ENCODE measurements around the gene EFS. TPM values are rescaled to one million over a fixed set of nuclear protein-coding genes. Genes with fewer than 3 reads are reported as not detected.
"Not testable (repeated sequence)": the region's sequence is repeated elsewhere in the genome, so short reads cannot be mapped to it uniquely, and the experiment has no call there.

The EFS gene
- total RNA-seq, 1 experiment from 2014 or later, result not detected

DNA sequence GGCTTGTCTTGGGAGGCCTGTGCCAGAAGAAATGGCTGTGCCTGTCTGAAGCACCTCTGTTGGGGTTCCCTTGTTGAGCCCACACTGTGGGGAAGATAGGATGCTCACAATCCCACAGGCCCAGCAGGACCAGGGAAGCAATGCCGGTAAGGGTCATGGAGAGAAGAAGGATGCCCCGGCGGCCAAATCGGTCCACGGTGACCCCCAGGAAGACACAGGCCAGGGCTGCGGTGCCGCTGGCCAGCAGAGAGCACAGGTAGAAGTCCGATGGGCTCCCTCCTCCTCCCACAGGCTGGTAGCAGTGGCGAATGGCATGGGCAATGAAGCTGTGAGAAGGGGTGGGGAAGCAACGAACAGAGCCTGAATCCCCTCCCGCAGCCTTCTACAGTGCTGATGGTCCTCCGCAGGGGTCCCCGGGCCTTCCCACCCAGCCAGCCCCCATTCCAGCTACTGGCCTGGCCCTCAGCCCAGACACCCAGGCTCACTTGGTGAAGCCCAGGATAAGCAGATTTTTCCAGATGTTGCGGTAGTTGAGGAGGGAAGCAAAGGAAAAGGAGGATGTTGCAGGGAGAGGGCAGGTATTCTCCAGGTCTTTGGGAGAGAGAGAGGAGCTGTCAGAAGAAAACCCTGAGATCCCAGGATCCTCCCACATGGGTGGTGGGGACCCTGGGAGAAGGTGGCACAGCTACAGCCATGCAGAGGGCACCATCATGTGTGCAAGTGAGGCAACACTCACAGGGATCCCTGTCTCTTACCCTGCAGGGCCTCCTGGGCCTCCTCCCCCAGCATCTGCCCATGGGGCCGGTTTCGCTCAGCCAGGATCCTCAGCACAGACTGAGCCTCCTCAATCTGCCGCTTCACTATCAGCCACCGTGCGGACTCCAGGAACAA lies 17.3 kb downstream of the EFS start:
- DNase-seq (ENCODE audit: low spot score), result no peak
- in situ Hi-C loops (cut with HindIII; ENCODE audit: low sequenced_read_pairs), result no loop called here

DNA sequence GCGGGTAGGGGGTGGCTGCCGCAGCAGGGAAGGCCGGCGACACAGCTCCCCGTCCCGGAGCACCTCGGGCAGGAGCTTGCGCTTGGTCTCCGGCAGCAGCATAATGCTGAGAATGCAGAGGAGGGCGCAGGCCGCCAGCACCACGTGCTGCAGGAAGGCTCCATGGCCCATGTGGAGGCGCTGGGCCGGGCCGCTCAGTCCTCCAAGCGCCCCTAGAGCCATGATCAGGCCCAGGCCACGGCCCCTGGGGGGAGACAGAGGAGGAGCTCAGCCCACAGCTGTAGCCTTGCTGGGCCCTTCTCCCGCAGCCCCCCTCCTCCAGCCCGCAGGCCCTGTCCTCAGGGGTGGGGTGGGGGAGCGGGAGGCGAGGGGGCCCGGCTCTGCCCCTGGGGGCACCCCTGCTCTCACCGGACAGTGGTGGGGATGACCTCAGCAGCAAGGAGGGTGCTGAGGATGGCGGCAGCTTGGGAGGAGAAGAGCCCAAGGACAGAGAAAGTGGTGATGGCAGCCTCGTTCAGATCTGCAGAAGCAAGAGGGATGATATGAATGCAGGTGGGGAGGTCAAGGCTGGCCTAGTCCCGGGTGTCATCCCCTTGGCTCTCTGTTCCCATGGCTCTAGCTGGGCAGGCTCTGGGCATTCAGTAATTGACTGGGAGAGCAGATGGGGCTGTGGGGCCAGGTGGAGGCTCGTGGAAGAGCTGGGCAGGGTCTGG lies 18.1 kb downstream of the EFS start:
- DNase-seq (ENCODE audit: low spot score), result no peak
- in situ Hi-C loops (cut with HindIII; ENCODE audit: low sequenced_read_pairs), result no loop called here

DNA sequence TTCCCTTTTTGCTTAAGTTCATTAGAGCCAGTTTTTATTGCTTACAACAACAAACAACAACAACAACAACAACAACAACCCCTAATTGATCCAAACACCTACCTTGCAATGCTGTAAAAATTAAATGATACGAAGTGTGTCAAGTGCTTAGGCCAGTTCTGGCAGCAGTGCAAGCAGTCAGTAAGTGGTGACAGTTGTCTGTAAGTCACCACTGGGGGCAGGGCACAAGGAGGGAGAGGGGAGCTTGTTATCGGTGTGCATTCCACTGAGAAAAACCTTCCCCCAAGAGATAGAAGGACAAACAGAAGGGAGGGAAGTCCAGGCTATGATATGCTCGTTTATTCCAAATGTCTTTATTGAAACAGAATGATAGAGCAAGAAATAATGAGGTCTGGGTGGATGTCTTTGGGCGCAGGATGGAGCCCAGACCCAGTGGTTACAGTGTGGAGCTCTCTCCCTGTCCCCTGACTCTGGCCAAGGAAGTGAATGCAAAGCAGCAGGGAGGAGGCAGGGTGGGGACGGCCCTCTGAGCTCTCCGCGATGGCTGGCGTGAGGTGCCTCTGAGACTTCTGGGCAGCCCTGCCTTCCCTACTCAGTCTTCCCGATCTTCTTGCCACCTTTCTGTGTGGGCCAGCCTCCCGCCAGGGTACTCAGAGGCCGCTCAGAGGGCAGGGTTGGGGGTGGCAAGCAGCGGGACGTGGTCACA lies 18.8 kb downstream of the EFS start:
- in situ Hi-C loops (cut with HindIII; ENCODE audit: low sequenced_read_pairs), result no loop called here
- no peak for DNase-seq (ENCODE audit: low spot score)

DNA sequence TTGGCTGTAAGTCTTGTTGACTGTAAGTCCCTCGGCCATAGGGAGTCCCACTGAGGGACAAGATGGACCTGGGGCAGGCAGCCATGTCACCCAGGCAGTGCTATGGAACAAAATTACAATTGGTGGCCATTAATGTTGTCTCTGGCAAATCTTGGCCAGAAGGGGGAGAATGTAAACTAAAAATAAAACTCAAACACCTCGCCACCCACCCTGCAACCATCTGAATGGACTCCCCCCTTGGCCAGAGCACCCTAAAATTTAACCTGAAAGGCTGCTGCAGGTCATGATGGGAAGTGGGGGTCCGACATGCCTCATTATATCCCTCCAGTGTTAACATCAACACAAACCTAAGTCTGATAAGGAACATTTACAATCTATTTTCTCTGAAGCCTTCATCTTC lies 20.5 kb downstream of the EFS start:
- in situ Hi-C loops (cut with HindIII; ENCODE audit: low sequenced_read_pairs), result no loop called here

DNA sequence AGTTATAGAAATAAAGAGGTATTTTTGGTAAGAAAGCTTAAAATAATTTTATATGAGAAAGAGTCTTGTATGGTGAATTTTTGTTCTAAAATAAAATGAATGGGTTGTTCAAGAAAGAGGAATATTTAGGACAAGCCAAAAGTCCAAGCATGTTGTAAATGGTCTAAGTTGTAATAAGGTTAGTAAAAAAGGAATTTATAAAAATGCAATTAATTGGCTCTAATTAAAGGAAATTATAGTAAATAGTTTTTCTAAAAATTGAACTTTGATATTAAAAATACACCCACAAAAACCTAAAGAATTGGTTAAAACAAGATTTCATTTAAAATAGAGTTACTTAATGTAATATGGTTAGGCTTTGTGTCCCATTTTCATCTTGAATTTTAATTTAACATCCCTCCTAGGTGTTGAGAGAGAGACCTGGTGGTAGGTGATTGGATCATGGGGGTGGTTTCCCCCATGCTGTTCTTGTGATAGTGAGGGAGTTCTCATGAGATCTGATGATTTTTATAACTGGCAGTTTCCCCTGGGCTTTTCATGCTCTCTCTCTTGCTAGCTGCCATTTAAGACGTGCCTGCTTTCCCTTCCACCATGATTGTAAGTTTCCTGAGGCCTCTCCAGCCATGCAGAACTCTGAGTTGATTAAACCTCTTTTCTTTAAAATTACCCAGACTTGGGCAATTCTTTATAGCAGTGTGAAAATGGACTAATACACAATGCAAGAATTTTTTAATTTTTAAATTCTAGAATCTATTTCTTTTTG lies 25.3 kb downstream of the EFS start:
- no peak for DNase-seq (ENCODE audit: low spot score)

More for the DNA sequence above, 20.5 kb downstream of the EFS start:
- DNase-seq (ENCODE audit: low spot score), result no peak

DNA sequence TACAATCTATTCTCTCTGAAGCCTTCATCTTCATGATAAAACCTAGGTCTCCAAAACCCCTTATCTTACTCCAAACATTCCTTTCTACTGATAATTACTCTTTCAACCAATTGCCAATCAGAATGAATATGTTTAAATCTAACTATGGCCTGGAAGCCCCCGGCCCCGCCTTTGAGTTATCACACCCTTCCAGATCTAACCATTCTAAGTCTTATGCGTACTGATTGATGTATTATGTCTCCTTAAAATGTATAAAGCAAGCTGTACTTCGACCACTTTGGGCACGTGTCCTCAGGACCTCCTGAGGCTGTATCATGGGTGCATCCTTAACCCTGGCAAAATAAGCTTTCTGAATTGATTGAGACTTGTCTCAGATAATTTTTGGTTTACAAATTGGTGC lies 29.3 kb downstream of the EFS start:
- in situ Hi-C loops (cut with HindIII; ENCODE audit: low sequenced_read_pairs), result no loop called here
- DNase-seq (ENCODE audit: low spot score), result no peak

More for the DNA sequence above, 25.3 kb downstream of the EFS start:
- in situ Hi-C loops (cut with HindIII; ENCODE audit: low sequenced_read_pairs), result no loop called here

DNA sequence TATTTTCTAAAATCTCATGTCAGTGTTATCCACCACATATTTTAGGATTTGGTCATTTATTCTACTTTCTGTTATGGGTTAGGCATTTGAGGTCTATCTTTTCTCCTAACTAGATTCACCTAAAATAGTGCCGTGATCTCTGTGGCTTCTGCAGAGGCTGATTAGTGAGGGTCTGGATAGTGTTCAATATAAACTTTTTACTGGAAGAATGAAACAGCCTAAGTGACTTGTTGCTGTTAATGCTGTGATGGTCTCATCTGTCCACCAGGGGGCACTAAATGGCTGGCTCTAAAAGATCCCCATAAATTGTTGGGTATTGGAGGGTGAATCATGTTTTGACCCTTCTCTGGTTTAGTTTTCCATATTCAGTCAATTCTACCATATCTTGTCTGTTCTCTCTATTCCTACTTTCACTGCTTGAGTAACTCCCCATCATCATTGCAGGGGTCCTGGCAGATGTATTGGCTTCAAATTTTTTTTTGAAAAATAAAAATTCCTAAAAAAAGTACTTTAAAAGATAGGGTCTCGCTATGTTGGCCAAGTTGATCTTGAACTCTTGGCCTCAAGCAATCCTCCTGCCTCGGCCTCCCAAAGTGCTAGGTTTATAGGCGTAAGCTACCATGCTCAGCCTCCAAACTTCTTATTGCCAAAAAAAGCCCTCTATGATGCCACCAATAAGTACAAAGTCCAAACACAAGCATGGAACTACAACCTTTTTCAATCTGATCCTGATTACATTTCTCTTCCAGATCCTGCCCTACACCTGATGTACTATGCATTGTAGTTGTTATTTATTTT lies 36.8 kb downstream of the EFS start:
- in situ Hi-C loops (cut with HindIII; ENCODE audit: low sequenced_read_pairs), result no loop called here
- DNase-seq (ENCODE audit: low spot score), result peak; percentile 86

DNA sequence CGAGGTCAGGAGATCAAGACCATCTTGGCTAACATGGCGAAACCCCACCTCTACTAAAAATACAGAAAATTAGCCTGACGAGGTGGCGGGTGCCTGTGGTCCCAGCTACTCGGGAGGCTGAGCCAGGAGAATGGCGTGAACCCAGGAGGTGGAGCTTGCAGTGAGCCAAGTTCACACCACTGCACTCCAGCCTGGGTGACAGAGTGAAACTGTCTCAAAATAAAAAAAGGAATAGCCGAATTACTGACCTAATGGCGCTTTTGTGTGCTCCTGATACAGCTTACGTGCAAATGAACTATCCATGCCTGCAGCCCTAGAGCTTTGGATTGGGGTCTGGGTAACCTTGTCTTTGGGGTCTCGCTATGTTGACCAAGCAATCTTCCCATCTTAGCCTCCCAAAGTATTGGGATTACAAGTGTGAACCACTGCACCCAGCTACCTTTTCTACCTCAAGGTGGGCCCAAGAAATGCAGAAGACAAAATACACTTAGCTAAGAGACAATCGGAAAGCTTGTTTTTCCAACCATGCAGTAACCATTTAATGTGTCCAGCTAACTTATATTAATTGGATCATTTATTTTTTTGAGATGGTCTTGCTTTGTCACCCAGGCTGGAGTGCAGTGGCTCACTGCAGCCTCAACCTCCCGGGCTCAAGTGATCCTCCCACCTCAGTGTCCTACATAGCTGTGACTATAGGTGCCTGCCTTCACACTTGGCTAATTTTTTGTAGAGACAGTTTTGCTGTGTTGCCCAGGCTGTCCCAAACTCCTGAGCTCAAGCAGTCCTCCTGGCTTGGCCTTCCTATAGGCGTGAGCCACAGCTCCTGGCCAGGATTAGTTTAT lies 38.3 kb downstream of the EFS start:
- DNase-seq (ENCODE audit: low spot score), result no peak
- in situ Hi-C loops (cut with HindIII; ENCODE audit: low sequenced_read_pairs), result no loop called here

DNA sequence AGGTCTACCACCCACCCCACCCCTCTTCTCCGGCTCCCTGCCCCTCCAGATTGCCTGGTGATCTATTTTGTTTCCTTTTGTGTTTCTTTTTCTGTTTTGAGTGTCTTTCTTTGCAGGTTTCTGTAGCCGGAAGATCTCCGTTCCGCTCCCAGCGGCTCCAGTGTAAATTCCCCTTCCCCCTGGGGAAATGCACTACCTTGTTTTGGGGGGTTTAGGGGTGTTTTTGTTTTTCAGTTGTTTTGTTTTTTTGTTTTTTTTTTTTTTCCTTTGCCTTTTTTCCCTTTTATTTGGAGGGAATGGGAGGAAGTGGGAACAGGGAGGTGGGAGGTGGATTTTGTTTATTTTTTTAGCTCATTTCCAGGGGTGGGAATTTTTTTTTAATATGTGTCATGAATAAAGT lies 39.2 kb downstream of the EFS start:
- in situ Hi-C loops (cut with HindIII; ENCODE audit: low sequenced_read_pairs), result not testable (repeated sequence)

DNA sequence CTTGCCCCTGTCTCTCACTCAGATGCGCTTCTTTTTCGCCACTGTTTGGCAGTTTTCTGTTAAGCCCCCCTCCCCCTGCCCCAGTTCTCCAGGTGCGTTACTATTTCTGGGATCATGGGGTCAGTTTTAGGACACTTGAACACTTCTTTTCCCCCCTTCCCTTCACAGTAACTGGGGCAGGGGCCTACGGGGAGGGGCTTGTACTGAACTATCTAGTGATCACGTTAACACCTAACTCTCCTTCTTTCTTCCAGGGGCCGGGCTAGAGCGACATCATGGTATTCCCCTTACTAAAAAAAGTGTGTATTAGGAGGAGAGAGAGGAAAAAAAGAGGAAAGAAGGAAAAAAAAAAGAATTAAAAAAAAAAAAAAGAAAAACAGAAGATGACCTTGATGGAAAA lies 40.0 kb downstream of the EFS start:
- in situ Hi-C loops (cut with HindIII; ENCODE audit: low sequenced_read_pairs), result no loop called here
- no peak for DNase-seq (ENCODE audit: low spot score)

More for the DNA sequence above, 39.2 kb downstream of the EFS start:
- DNase-seq (ENCODE audit: low spot score), result not testable (repeated sequence)

DNA sequence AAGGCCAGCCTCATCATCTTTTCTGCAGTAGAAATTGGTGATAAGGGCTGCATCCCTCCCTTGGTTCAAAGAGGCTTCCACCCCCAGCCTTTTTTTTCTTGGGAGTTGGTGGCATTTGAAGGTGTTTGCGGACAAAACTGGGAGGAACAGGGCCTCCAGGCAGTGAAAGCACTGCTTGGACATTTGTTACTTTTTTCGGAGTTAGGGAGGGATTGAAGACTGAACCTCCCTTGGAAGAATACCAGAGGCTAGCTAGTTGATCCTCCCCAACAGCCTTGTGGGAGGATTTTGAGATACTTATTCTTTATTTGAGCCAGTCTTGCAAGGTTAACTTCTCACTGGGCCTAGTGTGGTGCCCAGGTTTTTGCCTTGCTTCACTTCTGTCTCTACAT lies 40.5 kb downstream of the EFS start:
- in situ Hi-C loops (cut with HindIII; ENCODE audit: low sequenced_read_pairs), result no loop called here
- DNase-seq (ENCODE audit: low spot score), result no peak

DNA sequence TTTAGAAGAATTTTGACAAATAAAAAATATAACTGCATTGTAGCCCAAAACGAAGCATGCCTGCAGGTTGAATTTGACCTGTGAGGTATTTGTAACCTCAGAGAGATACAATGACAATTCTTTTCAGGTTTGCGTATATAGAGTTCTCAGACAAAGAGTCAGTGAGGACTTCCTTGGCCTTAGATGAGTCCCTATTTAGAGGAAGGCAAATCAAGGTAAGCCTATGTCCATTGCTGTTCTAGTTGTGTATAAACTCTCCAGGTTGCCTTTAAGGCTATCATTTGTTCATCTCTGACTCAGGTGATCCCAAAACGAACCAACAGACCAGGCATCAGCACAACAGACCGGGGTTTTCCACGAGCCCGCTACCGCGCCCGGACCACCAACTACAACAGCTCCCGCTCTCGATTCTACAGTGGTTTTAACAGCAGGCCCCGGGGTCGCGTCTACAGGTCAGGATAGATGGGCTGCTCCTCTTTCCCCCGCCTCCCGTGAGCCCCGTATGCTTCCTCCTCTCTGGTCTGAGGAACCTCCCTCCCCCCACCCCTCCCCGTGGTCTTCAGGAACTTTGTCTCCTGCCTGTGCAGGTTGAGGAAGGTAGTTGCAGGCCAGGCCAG lies 41.0 kb downstream of the EFS start:
- in situ Hi-C loops (cut with HindIII; ENCODE audit: low sequenced_read_pairs), result no loop called here
- DNase-seq (ENCODE audit: low spot score), result no peak

DNA sequence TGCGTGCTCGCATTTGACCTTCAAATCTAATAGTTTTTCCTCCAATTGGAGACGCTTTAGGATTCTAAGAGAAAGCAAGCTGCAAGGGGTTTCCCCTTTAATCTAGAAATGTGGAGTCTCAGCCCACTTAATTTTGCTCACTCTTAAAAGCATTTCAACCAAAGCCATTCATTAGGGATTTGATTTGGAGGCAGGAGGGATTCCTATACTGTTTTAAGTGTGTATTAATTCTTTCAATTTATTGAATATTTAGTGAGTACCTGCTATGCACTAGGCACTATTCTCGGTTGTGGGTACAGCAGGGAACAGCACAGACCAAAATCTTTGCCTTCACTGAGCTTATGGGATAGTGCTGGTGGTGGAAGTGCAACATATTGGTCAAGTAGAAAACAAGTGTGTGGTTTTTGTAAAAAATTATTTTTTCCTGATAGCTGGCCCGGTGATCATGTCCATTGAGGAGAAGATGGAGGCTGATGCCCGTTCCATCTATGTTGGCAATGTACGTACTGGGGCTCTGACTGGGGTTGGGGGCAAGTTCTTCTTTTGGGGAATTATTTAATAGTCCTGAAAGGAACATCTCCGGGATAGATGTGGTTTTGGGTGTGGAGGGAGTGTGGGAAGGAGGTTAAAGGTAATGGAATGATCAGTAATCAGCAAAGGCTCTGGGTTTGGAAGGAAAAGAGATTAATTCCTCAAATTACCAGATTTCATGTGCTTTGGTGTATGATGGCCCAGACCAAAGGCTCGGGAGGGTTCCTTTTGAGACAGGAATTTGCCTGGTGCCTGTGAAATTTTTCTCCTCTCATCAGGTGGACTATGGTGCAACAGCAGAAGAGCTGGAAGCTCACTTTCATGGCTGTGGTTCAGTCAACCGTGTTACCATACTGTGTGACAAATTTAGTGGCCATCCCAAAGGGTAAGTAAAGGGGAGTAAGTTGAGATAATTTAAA lies 42.1 kb downstream of the EFS start:
- in situ Hi-C loops (cut with HindIII; ENCODE audit: low sequenced_read_pairs), result no loop called here
- DNase-seq (ENCODE audit: low spot score), result no peak

DNA sequence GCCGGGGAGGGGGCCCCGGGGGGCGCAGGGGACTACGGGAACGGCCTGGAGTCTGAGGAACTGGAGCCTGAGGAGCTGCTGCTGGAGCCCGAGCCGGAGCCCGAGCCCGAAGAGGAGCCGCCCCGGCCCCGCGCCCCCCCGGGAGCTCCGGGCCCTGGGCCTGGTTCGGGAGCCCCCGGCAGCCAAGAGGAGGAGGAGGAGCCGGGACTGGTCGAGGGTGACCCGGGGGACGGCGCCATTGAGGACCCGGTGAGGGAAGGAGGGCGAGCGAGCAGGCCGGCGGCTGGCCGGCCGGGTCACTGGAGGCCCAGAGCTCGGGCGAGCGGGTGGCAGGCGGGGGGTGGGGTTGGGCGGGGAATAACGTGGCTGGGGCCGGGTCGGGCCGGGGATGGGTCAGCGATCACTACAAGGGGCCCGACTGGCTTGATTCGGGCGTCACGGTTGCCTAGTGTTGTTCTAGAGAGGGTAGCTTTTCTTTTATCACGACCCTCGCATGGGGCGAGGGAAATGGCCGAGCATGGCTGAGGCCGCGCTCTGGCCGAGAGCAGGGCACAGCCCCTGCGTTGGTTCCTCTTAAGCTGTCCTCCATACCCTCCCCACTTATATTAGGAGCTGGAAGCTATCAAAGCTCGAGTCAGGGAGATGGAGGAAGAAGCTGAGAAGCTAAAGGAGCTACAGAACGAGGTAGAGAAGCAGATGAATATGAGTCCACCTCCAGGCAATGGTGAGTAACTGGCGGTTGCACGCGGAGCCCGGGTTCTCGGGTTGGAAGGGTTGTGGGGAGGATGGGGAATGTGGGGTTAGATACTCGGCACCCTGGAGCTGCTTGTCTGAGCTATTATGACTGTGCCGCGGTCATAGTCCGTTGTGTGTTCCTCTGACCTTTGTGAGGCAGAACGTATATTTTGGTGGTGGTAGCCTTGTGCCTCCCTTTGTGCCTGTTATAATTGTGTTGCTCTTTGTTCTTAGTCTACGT lies 43.1 kb downstream of the EFS start:
- DNase-seq (ENCODE audit: low spot score), result peak; percentile 23
- in situ Hi-C loops (cut with HindIII; ENCODE audit: low sequenced_read_pairs), result no loop called here

Measured in G401 (cell line).